Measurements from ENCODE around the gene GFRA4. TPM values are rescaled to one million over a fixed set of nuclear protein-coding genes. Genes with fewer than 3 reads are reported as not detected.

Gene GFRA4
- total and polyA plus RNA-seq, 2 donors (not counting 1 experiment from before 2014, with no cell fraction given): not detected

- TF ChIP-seq EZH2 (IDR thresholded peaks at IDR 0.05; ENCODE audit: low read length, missing control alignments): no peak
- no peak for TF ChIP-seq CTCF (conservative IDR thresholded peaks at IDR 0.05 in 1 of 2, IDR thresholded peaks at IDR 0.05 in 1 of 2; ENCODE audit: low read depth in 1 of 2, low read length in 2 of 2)
- peak; percentile 59 to 72 for DNase-seq (ENCODE audit: low read depth in 2 of 2)
- Histone ChIP-seq H3K36me3 (ENCODE audit: control insufficient read depth, insufficient read depth, low read length) (no peaks in the 10 kb centered on the region), H3K27me3 (ENCODE audit: control insufficient read depth, insufficient read depth, low read length) (no peaks in the 10 kb centered on the region), H3K27ac (ENCODE audit: insufficient read depth, low read length) (peak overlapping the region; percentile 51), H3K9me3 (ENCODE audit: control insufficient read depth, insufficient read depth, low read depth, low read length) (no peaks in the 10 kb centered on the region), H3K4me1 (ENCODE audit: control insufficient read depth, extremely low read depth, insufficient read depth, low read length) (peaks cover 16% of the 10 kb centered on the region), H3K4me3 (replicated peaks in 1 of 4; ENCODE audit: control extremely low read depth in 1 of 4, insufficient read depth in 1 of 4, low read depth in 3 of 4, low read length in 4 of 4) (no peak overlapping the region), H3K9ac (ENCODE audit: insufficient read depth, low read length) (no peak overlapping the region), H4K20me1 (ENCODE audit: control insufficient read depth, extremely low read depth, insufficient read depth, low read length) (no peaks in the 10 kb centered on the region), H3K4me2 (ENCODE audit: extremely low read depth, insufficient read depth, low read length) (peak overlapping the region; percentile 27), H3K79me2 (ENCODE audit: control insufficient read depth, insufficient read depth, low read length) (no peaks in the 10 kb centered on the region), H2AFZ (ENCODE audit: low read length) (peak overlapping the region; percentile 12)
These were observed 24.5 kb upstream of the GFRA4 start for GRCh38 chr20:3687655-3688054.

GRCh38 chr20:3686867-3687321, 23.7 kb upstream of the GFRA4 start:
- H3K9ac ChIP-seq (ENCODE audit: insufficient read depth, low read length): no peak overlapping the region
- peak overlapping the region; percentile 51 for H3K27ac ChIP-seq (ENCODE audit: insufficient read depth, low read length)
- peak overlapping the region; percentile 4 for H2AFZ ChIP-seq (ENCODE audit: low read length)
- peak overlapping the region; percentile 13 for H3K4me2 ChIP-seq (ENCODE audit: extremely low read depth, insufficient read depth, low read length)
- TF ChIP-seq CTCF (conservative IDR thresholded peaks at IDR 0.05 in 1 of 2, IDR thresholded peaks at IDR 0.05 in 1 of 2; ENCODE audit: low read depth in 1 of 2, low read length in 2 of 2) (peak in 1 of 2 donors; percentile 16), EZH2 (IDR thresholded peaks at IDR 0.05; ENCODE audit: low read length, missing control alignments) (no peak)
- H3K36me3 ChIP-seq (ENCODE audit: control insufficient read depth, insufficient read depth, low read length): no peaks in the 10 kb centered on the region
- H3K4me3 ChIP-seq (replicated peaks in 1 of 4; ENCODE audit: control extremely low read depth in 1 of 4, insufficient read depth in 1 of 4, low read depth in 3 of 4, low read length in 4 of 4): peak overlapping the region in 1 of 4 experiments; percentile 30
- H4K20me1 ChIP-seq (ENCODE audit: control insufficient read depth, extremely low read depth, insufficient read depth, low read length): no peaks in the 10 kb centered on the region
- H3K27me3 ChIP-seq (ENCODE audit: control insufficient read depth, insufficient read depth, low read length): no peaks in the 10 kb centered on the region
- peak; percentile 91 to 97 for DNase-seq (ENCODE audit: low read depth in 2 of 2)
- no peaks in the 10 kb centered on the region for H3K79me2 ChIP-seq (ENCODE audit: control insufficient read depth, insufficient read depth, low read length)
- H3K4me1 ChIP-seq (ENCODE audit: control insufficient read depth, extremely low read depth, insufficient read depth, low read length): peaks cover 16% of the 10 kb centered on the region
- no peaks in the 10 kb centered on the region for H3K9me3 ChIP-seq (ENCODE audit: control insufficient read depth, insufficient read depth, low read depth, low read length)

GRCh38 chr20:3686421-3686820, 23.2 kb upstream of the GFRA4 start:
- H3K4me2 ChIP-seq (ENCODE audit: extremely low read depth, insufficient read depth, low read length): peak overlapping the region; percentile 13
- H2AFZ ChIP-seq (ENCODE audit: low read length): no peak overlapping the region
- DNase-seq (ENCODE audit: low read depth in 2 of 2): no peak
- peaks cover 16% of the 10 kb centered on the region for H3K4me1 ChIP-seq (ENCODE audit: control insufficient read depth, extremely low read depth, insufficient read depth, low read length)
- H3K9ac ChIP-seq (ENCODE audit: insufficient read depth, low read length): no peak overlapping the region
- H3K27ac ChIP-seq (ENCODE audit: insufficient read depth, low read length): peak overlapping the region; percentile 40
- no peaks in the 10 kb centered on the region for H3K9me3 ChIP-seq (ENCODE audit: control insufficient read depth, insufficient read depth, low read depth, low read length)
- no peaks in the 10 kb centered on the region for H3K27me3 ChIP-seq (ENCODE audit: control insufficient read depth, insufficient read depth, low read length)
- no peaks in the 10 kb centered on the region for H3K36me3 ChIP-seq (ENCODE audit: control insufficient read depth, insufficient read depth, low read length)
- H3K79me2 ChIP-seq (ENCODE audit: control insufficient read depth, insufficient read depth, low read length): no peaks in the 10 kb centered on the region
- H4K20me1 ChIP-seq (ENCODE audit: control insufficient read depth, extremely low read depth, insufficient read depth, low read length): no peaks in the 10 kb centered on the region
- no peak overlapping the region for H3K4me3 ChIP-seq (replicated peaks in 1 of 4; ENCODE audit: control extremely low read depth in 1 of 4, insufficient read depth in 1 of 4, low read depth in 3 of 4, low read length in 4 of 4)
- TF ChIP-seq CTCF (conservative IDR thresholded peaks at IDR 0.05 in 1 of 2, IDR thresholded peaks at IDR 0.05 in 1 of 2; ENCODE audit: low read depth in 1 of 2, low read length in 2 of 2) (no peak), EZH2 (IDR thresholded peaks at IDR 0.05; ENCODE audit: low read length, missing control alignments) (no peak)

Data from fibroblast of lung (primary cell).